ENCODE results near the gene STX18. TPM values are rescaled to one million over a fixed set of nuclear protein-coding genes. Genes with fewer than 3 reads are reported as not detected.

STX18 gene
- total and polyA plus RNA-seq, 10 of the 15 experiments (the other 5 are each of a cell fraction or from before 2014, with no cell fraction given): 8.2 to 46.6 (median 31.1) TPM

DNA sequence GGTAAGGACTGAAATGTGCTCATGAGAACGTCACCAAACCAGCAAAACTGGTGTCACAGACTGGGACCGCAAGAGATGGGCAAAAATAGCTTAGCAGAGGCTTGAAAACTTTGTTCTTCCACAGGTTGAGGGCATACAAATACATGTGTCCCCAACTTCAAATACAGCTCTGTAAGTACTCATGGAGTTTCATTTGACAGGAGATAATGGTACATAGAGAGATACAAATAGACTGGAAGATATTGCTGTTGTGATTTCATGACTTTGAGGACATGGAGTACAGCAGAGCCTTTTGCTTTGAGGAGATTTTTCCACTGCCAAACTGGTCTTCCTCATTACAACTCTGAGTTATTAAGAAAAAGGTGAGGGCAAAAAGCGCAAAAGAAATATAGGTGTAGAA lies 70.7 kb downstream of the STX18 start:
- POLR2A ChIA-PET: no interaction called here
- no TSS peak for BruUV-seq (replicated peaks)

More for the DNA sequence above, 70.7 kb downstream of the STX18 start:
- H3K4me3 ChIP-seq: no peak overlapping the region
- H3K79me2 ChIP-seq (ENCODE audit: control insufficient read depth, insufficient read depth, low read length): no peaks in the 10 kb centered on the region
- peaks cover 6 to 13% of the 10 kb centered on the region in 2 experiments; a peak in 3 of 4 replicates for H3K36me3 ChIP-seq (ENCODE audit: control insufficient read depth in 2 of 2, insufficient read depth in 2 of 2, low read length in 1 of 2)
- H3K4me1 ChIP-seq (ENCODE audit: control insufficient read depth, insufficient read depth, low read length): no peaks in the 10 kb centered on the region
- H3K9me3 ChIP-seq (replicated peaks; ENCODE audit: control insufficient read depth, insufficient read depth, low read length): no peaks in the 10 kb centered on the region
- no peak overlapping the region for H2AFZ ChIP-seq (ENCODE audit: control insufficient read depth, low read depth, low read length)
- DNase-seq (ENCODE audit: low read depth, low spot score): no peak
- WGBS (ENCODE audit: insufficient coverage, insufficient replicate concordance, low lambda C conversion rate, missing lambda C conversion rate): 92% methylated on average over 3 of the region's 3 CpGs
- H3K4me2 ChIP-seq (ENCODE audit: control insufficient read depth, insufficient read depth): no peak overlapping the region
- no peaks in the 10 kb centered on the region for H3K27me3 ChIP-seq (replicated peaks in 1 of 2; ENCODE audit: control insufficient read depth in 2 of 2, insufficient read depth in 2 of 2, low read length in 1 of 2)
- ChIA-PET SMC1A (ENCODE audit: uncharacterized antibody, unreplicated experiment) (no interaction called here), CTCF (no interaction called here), RAD21 (ENCODE audit: unreplicated experiment) (no interaction called here)
- no peaks in the 10 kb centered on the region for H4K20me1 ChIP-seq (ENCODE audit: control insufficient read depth, insufficient read depth)
- in situ Hi-C loops (cut with MboI): no loop called here
- intact Hi-C loops (cut with micrococcal nuclease; ENCODE audit: unreplicated experiment): no loop called here
- no peak overlapping the region for H3K27ac ChIP-seq (ENCODE audit: control insufficient read depth, insufficient read depth)
- FAIRE-seq: no peak
- no peak for ATAC-seq
- TF ChIP-seq, protein P1, sequence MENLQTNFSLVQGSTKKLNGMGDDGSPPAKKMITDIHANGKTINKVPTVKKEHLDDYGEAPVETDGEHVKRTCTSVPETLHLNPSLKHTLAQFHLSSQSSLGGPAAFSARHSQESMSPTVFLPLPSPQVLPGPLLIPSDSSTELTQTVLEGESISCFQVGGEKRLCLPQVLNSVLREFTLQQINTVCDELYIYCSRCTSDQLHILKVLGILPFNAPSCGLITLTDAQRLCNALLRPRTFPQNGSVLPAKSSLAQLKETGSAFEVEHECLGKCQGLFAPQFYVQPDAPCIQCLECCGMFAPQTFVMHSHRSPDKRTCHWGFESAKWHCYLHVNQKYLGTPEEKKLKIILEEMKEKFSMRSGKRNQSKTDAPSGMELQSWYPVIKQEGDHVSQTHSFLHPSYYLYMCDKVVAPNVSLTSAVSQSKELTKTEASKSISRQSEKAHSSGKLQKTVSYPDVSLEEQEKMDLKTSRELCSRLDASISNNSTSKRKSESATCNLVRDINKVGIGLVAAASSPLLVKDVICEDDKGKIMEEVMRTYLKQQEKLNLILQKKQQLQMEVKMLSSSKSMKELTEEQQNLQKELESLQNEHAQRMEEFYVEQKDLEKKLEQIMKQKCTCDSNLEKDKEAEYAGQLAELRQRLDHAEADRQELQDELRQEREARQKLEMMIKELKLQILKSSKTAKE (IDR thresholded peaks at IDR 0.05; ENCODE audit: low read depth, poor library complexity, severe bottlenecking): no peak
- TF ChIP-seq, protein P2, sequence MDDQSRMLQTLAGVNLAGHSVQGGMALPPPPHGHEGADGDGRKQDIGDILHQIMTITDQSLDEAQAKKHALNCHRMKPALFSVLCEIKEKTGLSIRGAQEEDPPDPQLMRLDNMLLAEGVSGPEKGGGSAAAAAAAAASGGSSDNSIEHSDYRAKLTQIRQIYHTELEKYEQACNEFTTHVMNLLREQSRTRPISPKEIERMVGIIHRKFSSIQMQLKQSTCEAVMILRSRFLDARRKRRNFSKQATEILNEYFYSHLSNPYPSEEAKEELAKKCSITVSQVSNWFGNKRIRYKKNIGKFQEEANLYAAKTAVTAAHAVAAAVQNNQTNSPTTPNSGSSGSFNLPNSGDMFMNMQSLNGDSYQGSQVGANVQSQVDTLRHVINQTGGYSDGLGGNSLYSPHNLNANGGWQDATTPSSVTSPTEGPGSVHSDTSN (IDR thresholded peaks at IDR 0.05; ENCODE audit: insufficient replicate concordance, low read depth, low read length): no peak
- H3K9ac ChIP-seq (ENCODE audit: control insufficient read depth, insufficient read depth, low read length): no peak overlapping the region
